NCI-H2227 treated with DMSO at 0.1 percent for 48 hours (cell line): Measurements from ENCODE around the gene LYPD6.
"Not testable (repeated sequence)": the region's sequence is repeated elsewhere in the genome, so short reads cannot be mapped to it uniquely, and the experiment has no call there.

Experiments
- DNase-seq: peaks from one replicate; lab custom pipeline; 2025; lab: John Stamatoyannopoulos, UW

The LYPD6 gene

DNA sequence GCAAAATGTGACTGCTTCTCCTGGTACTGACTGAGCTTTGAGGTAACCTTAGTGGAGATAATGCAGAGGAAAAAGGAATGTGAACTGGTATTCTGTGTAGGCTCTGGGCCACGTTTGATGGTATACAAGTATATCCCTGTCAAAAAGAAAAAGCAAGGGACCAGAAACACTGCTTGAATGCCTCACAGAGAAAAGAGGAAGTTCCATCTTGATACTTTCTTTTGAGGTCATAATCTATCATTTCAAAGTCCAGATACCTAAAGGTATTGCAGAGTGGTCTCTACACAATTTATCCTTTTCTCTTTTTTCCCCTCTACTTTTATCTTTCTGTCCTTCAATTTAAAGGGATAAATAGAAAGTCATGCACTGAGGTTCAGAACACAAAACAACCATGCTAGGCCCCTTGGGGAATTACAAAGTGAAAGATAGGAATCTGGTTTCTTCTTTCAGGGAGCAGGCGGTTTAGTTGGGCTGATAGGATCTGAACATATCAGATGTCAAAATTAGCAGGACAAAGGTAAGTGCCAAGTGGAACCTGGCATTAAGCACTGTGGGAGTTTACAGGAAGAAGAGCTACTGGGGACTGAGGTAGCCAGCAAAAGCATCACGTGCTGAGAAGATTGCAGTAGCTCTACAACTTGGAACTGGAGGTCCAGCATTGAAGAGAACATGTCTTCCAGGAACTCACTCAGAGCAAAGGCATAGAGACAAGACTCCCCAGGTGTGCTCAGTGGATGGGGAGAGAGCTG lies 121.2 kb downstream of the LYPD6 start:
- DNase-seq, result no peak

DNA sequence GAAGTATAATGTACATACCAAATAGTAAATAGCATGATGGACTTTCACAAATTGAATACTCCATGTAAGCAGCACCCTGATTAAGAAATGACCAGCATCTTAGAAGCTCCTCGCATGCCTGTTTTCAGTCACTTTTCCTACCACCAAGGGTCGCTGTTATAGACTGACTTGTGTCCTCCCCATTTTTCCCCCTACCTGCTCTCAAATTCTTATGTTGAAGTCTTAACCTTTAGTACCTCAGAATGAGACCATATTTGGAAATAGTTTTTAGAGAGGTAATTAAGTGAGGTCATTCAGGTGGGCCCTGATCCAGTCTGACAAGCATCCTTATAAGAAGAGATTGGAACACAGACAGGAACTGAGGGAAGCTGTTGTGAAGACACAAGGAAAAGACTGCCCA lies 125.9 kb downstream of the LYPD6 start:
- DNase-seq, result no peak

DNA sequence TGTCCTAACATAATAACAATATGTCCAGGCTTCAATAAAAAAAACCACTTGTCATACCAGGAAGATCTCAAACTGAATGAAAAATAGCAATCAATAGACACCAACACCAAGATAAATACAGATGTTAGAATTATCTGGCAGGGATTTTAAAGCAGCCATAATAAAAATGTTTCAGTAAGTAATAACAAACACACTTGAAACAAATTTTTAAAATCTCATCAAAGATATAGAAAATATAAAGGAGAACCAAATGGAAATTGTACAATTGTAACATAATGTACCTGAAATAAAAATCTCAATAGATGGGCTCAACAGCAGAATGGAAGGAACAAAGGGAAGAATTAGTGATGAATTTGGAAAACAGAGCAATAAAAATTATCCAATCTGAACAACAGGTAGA lies 128.1 kb downstream of the LYPD6 start:
- DNase-seq, result no peak

DNA sequence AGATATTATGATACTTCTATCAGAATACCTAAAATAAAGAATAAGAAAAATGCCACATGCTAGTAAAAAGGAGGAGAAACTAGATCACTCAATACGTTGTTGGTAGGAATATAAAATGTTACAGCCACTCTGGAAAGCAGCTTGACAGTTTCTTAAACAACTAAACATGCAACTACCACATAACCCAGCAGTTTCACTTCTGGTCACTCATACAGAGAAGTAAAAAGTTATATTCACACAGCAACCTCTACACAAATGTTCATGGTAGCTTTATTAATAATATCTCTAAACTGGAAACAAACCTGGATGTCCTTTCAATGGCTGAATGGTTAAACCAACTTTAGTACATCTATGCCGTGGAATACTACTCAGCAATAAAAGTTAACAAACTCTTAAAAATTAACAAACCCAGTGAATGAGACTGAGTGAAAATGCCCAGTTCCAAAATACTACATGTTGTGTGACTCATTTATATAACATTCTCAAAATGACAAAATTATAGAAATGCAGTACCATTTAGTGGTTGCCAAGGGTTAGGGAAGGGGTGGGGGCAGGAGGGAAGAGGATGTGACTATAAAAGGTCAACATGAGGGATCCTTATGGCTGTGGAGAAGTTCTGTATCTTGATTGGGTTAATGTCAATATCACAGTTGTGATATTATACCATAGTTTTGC lies 133.1 kb downstream of the LYPD6 start:
- DNase-seq, result no peak

DNA sequence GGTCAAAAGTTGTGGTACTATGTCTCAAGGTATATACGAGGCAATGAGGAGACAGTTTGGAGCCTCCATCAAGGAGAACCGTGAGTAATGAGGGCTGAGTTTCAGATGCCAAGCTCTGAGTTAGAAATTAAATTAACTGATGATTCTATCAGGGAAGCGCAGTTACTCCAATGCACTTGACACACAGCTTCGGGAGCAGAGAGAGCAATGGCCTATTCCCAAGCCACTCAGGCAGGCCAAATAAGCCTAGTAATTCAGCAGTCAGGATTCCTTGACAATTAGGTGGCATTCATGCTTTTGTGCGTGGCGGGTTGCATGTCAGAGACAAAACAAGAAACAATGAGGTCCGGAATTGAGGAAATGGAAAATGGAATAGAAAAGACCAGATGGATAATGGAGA lies 134.0 kb downstream of the LYPD6 start:
- no peak for DNase-seq

DNA sequence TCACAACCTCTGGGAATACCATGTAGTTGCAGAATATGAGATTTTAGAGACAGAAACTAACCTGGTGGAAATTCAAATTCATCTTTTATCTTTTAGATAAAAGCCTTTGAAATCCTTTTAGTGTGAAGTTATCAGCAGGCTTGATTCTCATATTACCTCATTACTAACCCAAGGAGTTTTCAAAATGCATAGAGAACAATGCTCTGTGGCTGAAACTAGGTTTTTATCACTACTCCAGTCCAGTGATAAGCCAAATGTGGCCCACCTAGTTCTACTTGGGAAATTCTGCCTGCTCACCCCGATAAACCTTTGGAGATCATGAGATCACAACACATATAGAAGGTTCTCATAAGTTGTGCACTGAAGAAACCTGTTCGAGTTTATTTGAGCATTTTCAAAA lies 135.5 kb downstream of the LYPD6 start:
- no peak for DNase-seq

DNA sequence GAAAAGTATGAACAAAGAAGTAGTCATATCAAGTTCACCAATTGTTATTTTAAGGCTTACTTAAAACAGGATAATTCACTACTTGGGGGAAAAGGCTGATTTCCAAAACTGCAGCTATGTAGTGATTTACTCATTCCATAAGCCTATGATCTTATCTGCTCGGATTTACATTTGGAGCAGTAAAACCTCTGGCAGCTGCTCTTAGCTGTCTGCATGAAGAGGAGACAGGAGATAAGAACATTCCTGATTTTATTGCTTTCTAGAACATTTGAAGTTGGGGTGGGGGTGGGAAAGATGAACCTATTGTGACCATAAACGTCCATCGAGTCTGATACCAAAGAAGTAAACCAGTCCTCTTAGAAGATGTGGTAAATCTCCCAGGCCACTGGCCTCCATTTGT lies 136.2 kb downstream of the LYPD6 start:
- no peak for DNase-seq

DNA sequence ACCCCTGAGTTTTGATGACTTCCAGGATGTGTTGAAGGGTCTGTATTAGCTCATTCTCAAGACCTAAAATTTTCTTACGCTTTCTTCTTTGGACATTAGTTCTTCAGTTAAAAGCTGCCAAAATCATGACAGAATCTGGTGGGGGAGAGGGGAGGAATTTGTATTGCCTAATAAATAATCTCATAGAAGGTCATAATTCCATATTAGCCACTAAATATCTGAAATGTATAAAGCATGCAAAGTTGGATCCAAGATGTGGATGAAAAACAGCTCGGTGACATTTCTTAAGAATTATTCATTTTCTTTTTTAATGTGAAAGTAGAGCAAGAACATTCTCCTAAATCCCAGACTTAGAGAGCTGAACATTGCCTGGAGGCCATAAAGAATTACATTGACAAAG lies 137.0 kb downstream of the LYPD6 start:
- DNase-seq, result no peak

DNA sequence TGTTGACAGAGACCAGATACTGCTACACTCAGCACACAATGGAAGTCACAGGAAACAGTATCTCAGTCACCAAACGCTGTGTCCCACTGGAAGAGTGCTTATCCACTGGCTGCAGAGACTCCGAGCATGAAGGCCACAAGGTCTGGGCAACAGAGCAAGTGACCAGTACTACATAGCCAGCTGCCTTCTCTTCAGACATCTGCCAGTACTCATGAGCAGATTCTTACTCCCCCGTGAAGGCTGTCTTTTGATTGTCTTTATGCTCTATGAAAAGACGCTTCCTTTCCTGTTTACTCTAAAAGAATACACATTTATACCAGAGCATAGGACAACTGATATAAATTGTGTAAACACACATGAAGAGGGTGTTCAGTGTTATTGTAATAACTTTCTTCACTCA lies 138.2 kb downstream of the LYPD6 start:
- no peak for DNase-seq

DNA sequence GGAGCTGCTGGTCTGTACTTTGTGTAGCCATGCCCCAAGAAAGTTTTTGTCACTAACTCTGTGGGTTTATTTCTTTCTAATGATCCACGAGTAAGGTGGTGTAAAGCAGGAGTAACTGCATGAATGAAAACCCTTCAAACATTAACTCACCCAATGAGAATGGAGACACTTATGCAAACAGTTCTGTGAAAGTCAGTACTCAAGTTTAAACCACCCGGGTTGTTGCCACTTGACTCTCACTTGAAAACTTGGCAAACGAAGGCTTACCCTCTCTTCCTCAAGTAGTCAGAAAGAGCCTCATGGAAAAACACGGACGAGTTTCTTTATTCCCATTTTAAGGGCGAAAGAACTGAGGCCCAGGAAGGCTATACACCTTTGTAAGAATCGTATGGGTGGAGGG lies 139.7 kb downstream of the LYPD6 start:
- DNase-seq, result no peak

DNA sequence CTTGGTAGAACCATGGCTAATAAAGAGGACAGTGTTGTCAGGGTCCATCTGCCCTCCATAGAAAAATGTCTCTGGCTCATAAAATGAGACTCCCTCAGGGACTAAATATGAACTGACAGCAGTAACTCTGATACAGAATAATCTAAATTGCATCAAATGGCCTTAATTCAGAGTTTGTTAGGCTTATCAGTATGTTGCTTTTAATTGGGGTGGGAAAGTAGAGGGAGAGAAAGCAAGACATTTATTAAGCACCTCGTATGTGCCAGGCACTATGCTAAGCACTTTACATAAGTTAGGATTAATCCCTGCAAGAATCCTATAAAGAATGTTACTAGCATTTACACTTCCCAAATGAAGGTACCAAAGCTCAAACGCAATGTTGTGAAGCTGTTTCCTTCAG lies 142.0 kb downstream of the LYPD6 start:
- DNase-seq, result no peak

DNA sequence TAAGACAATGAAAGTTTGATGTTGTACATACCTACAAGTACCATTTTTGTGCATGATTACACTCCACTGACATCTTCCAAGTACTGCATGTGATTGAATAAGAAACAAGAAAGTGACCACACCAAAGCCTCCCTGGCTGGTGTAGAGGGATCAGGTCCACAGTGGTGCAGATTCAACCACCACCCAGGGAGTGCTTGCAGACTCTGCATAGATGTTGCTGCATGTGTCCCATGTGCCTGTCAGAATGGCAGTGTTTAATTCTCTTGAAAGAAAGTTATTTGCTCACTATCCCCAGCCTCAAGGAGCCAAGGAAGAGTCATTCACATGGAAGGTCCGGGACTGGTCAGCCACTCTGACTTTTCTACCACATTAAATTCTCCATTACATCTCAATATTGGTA lies 142.7 kb downstream of the LYPD6 start:
- no peak for DNase-seq

DNA sequence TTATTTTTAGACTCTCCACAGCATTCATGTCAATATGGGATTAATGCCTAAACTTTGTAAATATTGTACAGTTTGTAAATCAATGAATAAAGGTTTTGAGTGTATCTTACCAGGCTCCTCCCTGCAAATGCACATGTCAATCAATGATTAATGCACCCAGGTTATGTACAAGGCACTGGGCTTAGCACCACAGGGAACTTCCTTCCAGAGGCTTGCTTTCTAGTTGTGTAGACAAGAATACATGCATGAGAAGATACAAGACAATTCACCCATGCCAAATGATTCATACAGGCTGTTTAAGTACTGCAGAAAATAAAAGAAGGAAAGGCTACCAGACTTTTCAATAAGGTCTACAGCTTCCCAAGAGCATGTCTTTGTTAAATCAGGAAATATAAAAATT lies 143.1 kb downstream of the LYPD6 start:
- no peak for DNase-seq

DNA sequence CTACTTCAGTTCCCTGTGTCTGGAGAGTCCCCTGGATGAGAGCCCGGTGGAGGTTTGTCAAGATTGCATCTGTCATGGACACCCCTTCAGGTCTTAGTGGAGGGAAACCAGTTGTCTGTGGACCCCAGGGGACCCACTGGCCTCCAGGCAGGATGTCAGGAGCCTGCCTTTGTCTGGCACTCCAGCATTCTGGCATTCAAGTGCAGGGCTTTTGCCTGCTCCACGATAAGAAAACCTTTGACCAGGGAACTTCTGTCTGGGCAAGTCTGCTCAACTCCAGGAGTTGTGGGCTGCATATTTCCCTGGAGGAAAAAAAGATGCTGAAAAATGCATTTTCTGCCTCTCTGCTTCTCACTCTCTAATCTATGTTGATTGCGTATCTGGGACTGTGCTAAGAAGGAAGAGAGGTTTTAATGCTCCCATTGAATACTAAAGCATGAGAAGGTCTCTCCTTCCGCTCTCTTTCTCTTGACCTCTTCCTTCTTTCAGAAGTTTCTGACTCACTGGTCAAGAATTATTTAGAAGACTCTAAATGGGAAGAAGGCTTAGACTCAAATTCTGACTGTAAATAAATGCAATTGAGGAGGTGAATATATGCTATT lies 152.7 kb downstream of the LYPD6 start:
- DNase-seq, result no peak

DNA sequence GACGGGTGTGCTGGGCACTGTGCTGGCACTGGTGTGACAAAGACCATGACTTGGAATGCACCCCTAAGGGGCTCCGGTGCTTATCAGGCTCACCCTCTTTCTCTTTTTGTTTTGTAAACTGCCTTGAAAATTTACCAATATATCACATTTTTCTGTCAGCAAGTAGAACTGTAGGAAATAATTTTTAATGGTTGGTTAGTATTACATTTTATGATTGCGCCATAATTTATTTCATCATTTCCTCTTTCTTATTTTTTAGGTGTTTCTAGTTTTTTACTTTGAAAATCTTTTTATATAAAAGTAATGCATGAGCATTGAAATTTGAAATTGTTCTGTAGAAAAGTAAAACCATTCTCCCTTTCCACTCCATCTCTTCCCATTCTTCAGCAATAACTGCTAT lies 156.3 kb downstream of the LYPD6 start:
- no peak for DNase-seq

DNA sequence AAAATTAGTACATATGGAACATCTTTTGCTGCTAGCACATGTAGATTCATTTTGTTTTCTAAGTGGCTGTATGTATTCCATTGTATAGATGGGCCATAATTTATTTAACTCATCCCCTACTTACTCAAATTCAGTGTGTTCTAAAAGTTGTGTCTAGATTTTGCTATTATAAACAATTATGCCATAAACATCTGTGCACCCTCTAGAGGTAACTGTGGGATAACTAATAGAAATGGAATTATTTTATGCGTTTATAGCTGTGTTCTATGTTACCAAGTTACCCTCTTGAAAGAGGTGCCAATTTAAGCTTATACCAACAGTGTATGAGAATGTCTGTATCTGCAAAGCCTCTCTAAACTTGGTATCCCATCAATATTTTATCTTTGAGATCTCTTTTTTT lies 156.8 kb downstream of the LYPD6 start:
- DNase-seq, result no peak

DNA sequence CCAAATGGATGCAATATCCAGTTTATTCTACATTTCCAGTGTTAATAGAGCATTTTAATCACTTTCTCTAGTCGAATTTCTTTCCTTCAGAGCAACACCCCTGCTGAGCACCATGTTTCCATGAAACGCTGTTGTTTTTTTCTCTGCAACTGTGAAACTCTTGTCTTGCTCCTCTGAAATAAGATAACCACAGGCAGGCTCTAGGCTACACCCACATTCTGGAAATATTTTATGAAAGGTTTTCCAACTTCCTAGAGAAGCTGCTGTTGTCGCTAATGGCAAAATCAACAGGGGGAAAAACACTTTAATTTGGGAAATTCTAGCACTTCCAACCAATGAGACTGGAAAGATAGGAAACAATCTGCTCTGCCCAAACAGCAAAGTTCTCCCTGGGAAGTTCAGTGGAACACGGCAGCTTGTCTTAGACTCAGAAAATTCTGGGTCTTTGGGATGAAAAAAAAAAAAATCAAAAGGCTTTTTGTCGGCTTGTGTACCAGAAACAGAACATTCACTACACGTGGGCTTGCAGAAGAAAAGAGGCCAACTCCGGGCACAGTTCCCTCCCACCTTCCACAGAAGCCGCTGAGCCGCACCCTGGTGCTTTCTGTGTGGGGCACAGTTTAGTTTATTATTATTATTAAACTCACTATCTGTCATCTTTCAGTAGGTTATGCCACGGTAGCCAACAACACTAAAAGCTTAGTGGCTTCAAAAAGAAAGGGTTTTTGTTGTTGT lies 158.5 kb downstream of the LYPD6 start:
- no peak for DNase-seq

DNA sequence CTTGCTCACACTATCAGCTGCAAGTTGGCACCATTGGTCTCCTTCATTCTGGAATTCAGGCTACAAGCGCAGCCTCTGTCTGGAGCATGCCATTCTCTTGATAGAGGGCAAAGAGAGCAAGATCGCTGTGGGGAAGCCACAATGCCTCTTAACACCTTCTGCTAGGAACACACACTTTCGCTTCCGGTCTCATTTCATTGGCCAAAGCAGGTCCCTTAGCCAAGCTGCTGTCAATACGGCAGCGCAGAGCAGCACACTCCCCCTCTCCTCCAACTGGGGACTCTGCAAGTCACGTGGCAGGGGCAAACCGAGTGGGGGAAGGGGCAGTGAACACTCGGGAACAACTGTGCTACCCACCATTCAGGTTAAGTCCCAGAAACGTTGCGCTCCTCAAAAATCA lies 159.1 kb downstream of the LYPD6 start:
- DNase-seq, result peak; percentile 79

DNA sequence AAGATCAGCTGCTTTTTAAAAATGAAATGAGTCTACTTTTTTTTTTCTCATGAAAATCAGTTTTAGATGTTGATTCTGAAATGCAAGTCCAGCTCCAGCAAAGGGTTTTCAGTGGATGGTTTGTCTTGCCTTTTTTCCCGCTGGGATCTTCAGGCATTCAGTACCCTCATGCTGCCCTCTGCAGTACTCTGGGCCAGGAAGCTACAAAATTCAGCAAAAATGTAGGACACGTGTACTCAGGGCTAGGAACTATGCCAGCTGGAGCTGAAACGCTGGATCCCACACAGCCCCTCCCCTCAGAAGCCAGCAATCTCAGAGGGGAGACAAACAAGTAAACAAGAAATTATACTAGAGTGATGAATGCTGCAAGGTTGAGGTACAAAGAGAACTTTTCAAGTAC lies 159.9 kb downstream of the LYPD6 start:
- peak; percentile 16 for DNase-seq

DNA sequence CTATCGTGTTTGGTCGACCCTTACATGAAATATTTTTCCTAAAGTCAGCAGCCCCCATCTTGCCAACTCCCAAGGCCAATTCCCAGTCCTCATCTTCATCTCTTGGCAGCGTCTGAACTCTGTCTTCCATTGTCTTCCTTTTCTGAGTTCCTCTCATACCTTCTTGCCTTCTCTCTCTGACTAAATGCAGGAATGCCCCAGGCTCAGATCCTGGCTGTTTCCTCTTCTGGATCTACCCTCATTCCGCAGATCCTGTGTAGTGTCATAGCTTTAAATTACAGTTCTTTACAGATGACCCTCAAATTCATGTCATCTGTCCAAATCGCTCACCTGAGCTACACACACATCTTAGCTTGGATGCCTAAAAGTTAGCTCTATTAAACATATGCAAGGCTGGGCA lies 162.5 kb downstream of the LYPD6 start:
- no peak for DNase-seq

DNA sequence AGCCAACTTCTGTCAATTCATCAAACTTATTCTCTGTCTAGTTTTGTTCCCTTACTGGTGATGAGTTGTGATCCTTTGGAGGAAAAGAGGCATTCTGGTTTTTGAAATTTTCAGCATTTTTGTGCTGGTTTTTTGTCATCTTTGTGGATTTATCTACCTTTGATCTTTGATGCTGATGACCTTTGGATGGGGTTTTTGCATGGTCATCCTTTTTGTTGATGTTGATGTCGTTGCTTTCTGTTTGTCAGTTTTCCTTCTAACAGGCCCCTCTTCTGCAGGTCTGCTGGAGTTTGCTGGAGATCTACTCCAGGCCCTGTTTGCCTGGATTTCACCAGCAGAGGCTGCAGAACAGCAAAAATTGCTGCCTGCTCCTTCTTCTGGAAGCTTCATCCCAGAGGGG lies 168.8 kb downstream of the LYPD6 start:
- not testable (repeated sequence) for DNase-seq

DNA sequence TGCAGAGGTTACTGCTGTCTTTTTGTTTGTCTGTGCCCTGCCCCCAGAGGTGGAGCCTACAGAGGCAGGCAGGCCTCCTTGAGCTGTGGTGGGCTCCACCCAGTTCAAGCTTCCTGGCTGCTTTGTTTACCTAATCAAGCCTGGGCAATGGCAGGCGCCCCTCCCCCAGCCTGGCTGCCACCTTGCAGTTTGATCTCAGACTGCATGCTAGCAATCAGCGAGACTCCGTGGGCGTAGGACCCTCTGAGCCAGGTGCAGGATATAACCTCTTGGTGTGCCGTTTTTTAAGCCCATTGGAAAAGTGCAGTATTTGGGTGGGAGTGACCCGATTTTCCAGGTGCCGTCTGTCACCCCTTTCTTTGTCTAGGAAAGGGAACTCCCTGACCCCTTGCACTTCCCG lies 176.4 kb downstream of the LYPD6 start:
- not testable (repeated sequence) for DNase-seq

DNA sequence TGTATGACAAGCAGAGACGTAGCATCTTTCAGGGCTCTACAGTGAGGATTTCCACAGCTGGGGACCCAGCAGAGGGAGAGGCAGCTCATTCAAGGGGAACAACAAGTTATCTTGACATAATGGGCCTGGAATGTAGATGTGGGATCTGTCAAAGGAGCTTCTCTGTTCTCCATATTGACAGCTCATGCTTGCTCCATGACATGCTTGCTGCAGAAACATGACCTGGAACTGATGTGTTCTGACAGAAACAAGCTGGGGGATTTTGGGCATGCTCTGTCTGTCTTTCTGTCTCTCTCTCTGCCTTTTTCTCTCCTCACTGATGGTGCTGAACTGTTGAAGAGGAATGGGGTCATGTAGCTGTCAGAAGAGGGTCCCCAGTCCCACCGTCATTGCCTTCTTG lies 177.6 kb downstream of the LYPD6 start:
- no peak for DNase-seq
